Measurements from ENCODE around the gene IL27RA. TPM values are rescaled to one million over a fixed set of nuclear protein-coding genes. Genes with fewer than 3 reads are reported as not detected.

The IL27RA gene
- total RNA-seq, 1 experiment from 2014 or later, result 13.6 TPM

DNA sequence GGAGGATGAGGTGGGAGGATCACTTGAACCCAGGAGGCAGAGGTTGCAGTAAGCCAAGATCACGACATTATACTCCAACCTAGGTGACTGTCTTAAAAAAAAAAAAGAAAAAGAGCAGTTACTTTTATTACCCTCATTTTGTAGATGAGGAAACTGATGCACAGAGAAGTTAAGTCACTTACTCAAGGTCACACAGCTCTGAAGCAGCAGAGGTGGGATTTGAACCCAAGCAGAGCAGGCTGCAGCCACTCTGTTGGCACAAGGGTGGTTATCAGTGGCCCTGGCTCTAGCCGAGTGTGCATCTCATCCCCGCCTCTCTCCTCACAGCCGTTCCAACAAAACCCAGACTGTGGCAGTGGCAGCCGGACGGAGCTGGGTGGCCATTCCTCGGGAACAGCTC, 7.6 kb downstream of the IL27RA start:
- H3K4ac ChIP-seq (ENCODE audit: low read depth, low read length), result no peak overlapping the region
- H4K20me1 ChIP-seq (ENCODE audit: control insufficient read depth, insufficient read depth, insufficient read length), result no peaks in the 10 kb centered on the region
- TF ChIP-seq, protein P1, sequence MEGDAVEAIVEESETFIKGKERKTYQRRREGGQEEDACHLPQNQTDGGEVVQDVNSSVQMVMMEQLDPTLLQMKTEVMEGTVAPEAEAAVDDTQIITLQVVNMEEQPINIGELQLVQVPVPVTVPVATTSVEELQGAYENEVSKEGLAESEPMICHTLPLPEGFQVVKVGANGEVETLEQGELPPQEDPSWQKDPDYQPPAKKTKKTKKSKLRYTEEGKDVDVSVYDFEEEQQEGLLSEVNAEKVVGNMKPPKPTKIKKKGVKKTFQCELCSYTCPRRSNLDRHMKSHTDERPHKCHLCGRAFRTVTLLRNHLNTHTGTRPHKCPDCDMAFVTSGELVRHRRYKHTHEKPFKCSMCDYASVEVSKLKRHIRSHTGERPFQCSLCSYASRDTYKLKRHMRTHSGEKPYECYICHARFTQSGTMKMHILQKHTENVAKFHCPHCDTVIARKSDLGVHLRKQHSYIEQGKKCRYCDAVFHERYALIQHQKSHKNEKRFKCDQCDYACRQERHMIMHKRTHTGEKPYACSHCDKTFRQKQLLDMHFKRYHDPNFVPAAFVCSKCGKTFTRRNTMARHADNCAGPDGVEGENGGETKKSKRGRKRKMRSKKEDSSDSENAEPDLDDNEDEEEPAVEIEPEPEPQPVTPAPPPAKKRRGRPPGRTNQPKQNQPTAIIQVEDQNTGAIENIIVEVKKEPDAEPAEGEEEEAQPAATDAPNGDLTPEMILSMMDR (conservative IDR thresholded peaks at IDR 0.05), result no peak
- no peaks in the 10 kb centered on the region for H3K79me1 ChIP-seq (ENCODE audit: insufficient read depth, low read depth, low read length, poor library complexity, severe bottlenecking)
- H4K5ac ChIP-seq (ENCODE audit: insufficient read length, low read depth, low read length), result no peak overlapping the region
- H3K9ac ChIP-seq (ENCODE audit: extremely low read depth, insufficient read length, low read length), result no peak overlapping the region
- H3K23me2 ChIP-seq (ENCODE audit: insufficient read length, low read depth, low read length, poor library complexity, severe bottlenecking), result no peaks in the 10 kb centered on the region
- H3K9me3 ChIP-seq (ENCODE audit: control insufficient read depth, low read depth, low read length), result no peaks in the 10 kb centered on the region
- H3K18ac ChIP-seq (ENCODE audit: insufficient read length, low read depth, low read length), result no peak overlapping the region
- no peak overlapping the region for H2BK15ac ChIP-seq (ENCODE audit: low read depth, low read length)
- H3K23ac ChIP-seq (ENCODE audit: insufficient read length, low read depth, low read length), result no peak overlapping the region
- no peaks in the 10 kb centered on the region for H3K4me1 ChIP-seq (ENCODE audit: insufficient read depth, low read length)
- no peak overlapping the region for H3K56ac ChIP-seq (ENCODE audit: insufficient read length, low read depth, low read length)
- H3K79me2 ChIP-seq (ENCODE audit: insufficient read depth, low read length), result no peaks in the 10 kb centered on the region
- Mint-ChIP-seq H3K9me3 (no peaks in the 10 kb centered on the region), H3K4me3 (no peak overlapping the region), H3K27me3 (ENCODE audit: low read depth) (no peaks in the 10 kb centered on the region), H3K4me1 (peaks cover 5 to 7% of the 10 kb centered on the region in 2 experiments; a peak in 3 of 4 replicates), H3K36me3 (ENCODE audit: insufficient read depth in 1 of 3, low read depth in 3 of 3) (peaks cover 0 to 8% (median 3%) of the 10 kb centered on the region in 3 experiments; a peak in 4 of 7 replicates), H3K27ac (no peak overlapping the region; a peak in 1 of 7 replicates)
- no peak overlapping the region for H2BK120ac ChIP-seq (ENCODE audit: low read depth, low read length, poor library complexity, severe bottlenecking)
- WGBS (ENCODE audit: extremely low coverage, insufficient read length, low lambda C conversion rate), result no CpG with 5 or more reads among the region's 7 CpGs
- H2AK5ac ChIP-seq (ENCODE audit: insufficient read length, low read length), result no peak overlapping the region
- H2AFZ ChIP-seq (ENCODE audit: low read length), result no peak overlapping the region
- DNase-seq, result no peak
- H4K91ac ChIP-seq (ENCODE audit: insufficient read length, low read depth, low read length), result no peak overlapping the region
- H2BK12ac ChIP-seq (ENCODE audit: insufficient read length, low read depth, low read length), result no peak overlapping the region
- H4K8ac ChIP-seq (replicated peaks; ENCODE audit: insufficient read length, low read depth, low read length), result no peak overlapping the region
- H3T11ph ChIP-seq (ENCODE audit: low read length), result no peak overlapping the region
- no peak overlapping the region for H3K14ac ChIP-seq (ENCODE audit: insufficient read depth, low read length)
- H2BK20ac ChIP-seq (ENCODE audit: low read depth, low read length, poor library complexity, severe bottlenecking), result no peak overlapping the region
- H3K27me3 ChIP-seq (ENCODE audit: insufficient read depth, low read length), result no peaks in the 10 kb centered on the region
- H3K4me2 ChIP-seq (ENCODE audit: insufficient read depth, insufficient read length, low read length), result no peak overlapping the region
- no peak overlapping the region for H2BK5ac ChIP-seq (ENCODE audit: insufficient read length, low read length)
- H3K27ac ChIP-seq (ENCODE audit: insufficient read length, low read depth, low read length), result no peak overlapping the region
